H1 (cell line): ENCODE data around the gene RAB29. TPM values are rescaled to one million over a fixed set of nuclear protein-coding genes. Genes with fewer than 3 reads are reported as not detected.

ENCODE experiments used
- ASH2L ChIP-seq: fragments of 200-600, 300-600 bp; sonication (generic); IDR thresholded peaks from one replicate; pipeline ENCODE4 v1.7.1; 2017; ENCODE audit warnings: low read length
- ATF2 ChIP-seq: IDR thresholded peaks from 2 replicates; pipeline ENCODE4 v1.6.1; 2012; ENCODE audit warnings: low read length, inconsistent platforms
- EGR1 ChIP-seq: IDR thresholded peaks from 2 replicates; pipeline ENCODE4 v1.6.1; 2011; ENCODE audit warnings: low read depth, low read length, borderline replicate concordance
- NANOG ChIP-seq: IDR thresholded peaks from 2 replicates; pipeline ENCODE4 v1.6.1; 2011; ENCODE audit warnings: low read length, low read depth, mild to moderate bottlenecking, inconsistent platforms; ENCODE audit not compliant: insufficient read depth, poor library complexity, severe bottlenecking
- SAP30 ChIP-seq: fragments of 300-600 bp; sonication (generic); IDR thresholded peaks from 2 replicates; pipeline ENCODE4 v1.7.1; 2012; ENCODE audit warnings: low read length, moderate library complexity, mild to moderate bottlenecking, inconsistent platforms; ENCODE audit not compliant: insufficient read depth, insufficient replicate concordance
- ZNF274 ChIP-seq: IDR thresholded peaks from 2 replicates; pipeline ENCODE4 v1.7.0; 2012; ENCODE audit warnings: low read length, borderline replicate concordance; ENCODE audit errors: extremely low read depth
- polyA plus RNA-seq, 7 experiments: library from polyadenylated mRNA; depleted of rRNA in 3 of 7; stranded (reverse) in 5 of 7; unstranded in 2 of 7; fragments of >200 nt in 5 of 7; fragments of 200-250 nt in 2 of 7; gene quantifications; 1 replicate in 5 of 7; 2 replicates in 1 of 7; 4 replicates in 1 of 7; pipeline versions ENCODE4 v1.2.1 to v1.2.3, GENCODE V29; 2011 to 2013; ENCODE audit warnings: missing spikeins in 2 of 7, mixed read lengths in 2 of 7
- total RNA-seq: library from RNA; stranded (reverse); fragmentation: NEBNext Ultra II Directional; extraction: Animal tissue kit (Norgen Biotek cat#: 25700); gene quantifications from 2 replicates; pipeline ENCODE4 v1.2.1, GENCODE V29; 2021
- TF ChIP-seq, protein P1 (sequence below): fragments of 300-600 bp; sonication (generic); IDR thresholded peaks from 2 replicates; pipeline ENCODE4 v1.7.1; 2012; ENCODE audit warnings: low read length, moderate library complexity, mild to moderate bottlenecking, inconsistent platforms; ENCODE audit not compliant: insufficient replicate concordance

The RAB29 gene
- total and polyA plus RNA-seq, 2 of the 8 experiments (the other 6 are each of a cell fraction or from before 2014, with no cell fraction given), result 10.1 to 17.3 TPM

- TF ChIP-seq, protein P1, sequence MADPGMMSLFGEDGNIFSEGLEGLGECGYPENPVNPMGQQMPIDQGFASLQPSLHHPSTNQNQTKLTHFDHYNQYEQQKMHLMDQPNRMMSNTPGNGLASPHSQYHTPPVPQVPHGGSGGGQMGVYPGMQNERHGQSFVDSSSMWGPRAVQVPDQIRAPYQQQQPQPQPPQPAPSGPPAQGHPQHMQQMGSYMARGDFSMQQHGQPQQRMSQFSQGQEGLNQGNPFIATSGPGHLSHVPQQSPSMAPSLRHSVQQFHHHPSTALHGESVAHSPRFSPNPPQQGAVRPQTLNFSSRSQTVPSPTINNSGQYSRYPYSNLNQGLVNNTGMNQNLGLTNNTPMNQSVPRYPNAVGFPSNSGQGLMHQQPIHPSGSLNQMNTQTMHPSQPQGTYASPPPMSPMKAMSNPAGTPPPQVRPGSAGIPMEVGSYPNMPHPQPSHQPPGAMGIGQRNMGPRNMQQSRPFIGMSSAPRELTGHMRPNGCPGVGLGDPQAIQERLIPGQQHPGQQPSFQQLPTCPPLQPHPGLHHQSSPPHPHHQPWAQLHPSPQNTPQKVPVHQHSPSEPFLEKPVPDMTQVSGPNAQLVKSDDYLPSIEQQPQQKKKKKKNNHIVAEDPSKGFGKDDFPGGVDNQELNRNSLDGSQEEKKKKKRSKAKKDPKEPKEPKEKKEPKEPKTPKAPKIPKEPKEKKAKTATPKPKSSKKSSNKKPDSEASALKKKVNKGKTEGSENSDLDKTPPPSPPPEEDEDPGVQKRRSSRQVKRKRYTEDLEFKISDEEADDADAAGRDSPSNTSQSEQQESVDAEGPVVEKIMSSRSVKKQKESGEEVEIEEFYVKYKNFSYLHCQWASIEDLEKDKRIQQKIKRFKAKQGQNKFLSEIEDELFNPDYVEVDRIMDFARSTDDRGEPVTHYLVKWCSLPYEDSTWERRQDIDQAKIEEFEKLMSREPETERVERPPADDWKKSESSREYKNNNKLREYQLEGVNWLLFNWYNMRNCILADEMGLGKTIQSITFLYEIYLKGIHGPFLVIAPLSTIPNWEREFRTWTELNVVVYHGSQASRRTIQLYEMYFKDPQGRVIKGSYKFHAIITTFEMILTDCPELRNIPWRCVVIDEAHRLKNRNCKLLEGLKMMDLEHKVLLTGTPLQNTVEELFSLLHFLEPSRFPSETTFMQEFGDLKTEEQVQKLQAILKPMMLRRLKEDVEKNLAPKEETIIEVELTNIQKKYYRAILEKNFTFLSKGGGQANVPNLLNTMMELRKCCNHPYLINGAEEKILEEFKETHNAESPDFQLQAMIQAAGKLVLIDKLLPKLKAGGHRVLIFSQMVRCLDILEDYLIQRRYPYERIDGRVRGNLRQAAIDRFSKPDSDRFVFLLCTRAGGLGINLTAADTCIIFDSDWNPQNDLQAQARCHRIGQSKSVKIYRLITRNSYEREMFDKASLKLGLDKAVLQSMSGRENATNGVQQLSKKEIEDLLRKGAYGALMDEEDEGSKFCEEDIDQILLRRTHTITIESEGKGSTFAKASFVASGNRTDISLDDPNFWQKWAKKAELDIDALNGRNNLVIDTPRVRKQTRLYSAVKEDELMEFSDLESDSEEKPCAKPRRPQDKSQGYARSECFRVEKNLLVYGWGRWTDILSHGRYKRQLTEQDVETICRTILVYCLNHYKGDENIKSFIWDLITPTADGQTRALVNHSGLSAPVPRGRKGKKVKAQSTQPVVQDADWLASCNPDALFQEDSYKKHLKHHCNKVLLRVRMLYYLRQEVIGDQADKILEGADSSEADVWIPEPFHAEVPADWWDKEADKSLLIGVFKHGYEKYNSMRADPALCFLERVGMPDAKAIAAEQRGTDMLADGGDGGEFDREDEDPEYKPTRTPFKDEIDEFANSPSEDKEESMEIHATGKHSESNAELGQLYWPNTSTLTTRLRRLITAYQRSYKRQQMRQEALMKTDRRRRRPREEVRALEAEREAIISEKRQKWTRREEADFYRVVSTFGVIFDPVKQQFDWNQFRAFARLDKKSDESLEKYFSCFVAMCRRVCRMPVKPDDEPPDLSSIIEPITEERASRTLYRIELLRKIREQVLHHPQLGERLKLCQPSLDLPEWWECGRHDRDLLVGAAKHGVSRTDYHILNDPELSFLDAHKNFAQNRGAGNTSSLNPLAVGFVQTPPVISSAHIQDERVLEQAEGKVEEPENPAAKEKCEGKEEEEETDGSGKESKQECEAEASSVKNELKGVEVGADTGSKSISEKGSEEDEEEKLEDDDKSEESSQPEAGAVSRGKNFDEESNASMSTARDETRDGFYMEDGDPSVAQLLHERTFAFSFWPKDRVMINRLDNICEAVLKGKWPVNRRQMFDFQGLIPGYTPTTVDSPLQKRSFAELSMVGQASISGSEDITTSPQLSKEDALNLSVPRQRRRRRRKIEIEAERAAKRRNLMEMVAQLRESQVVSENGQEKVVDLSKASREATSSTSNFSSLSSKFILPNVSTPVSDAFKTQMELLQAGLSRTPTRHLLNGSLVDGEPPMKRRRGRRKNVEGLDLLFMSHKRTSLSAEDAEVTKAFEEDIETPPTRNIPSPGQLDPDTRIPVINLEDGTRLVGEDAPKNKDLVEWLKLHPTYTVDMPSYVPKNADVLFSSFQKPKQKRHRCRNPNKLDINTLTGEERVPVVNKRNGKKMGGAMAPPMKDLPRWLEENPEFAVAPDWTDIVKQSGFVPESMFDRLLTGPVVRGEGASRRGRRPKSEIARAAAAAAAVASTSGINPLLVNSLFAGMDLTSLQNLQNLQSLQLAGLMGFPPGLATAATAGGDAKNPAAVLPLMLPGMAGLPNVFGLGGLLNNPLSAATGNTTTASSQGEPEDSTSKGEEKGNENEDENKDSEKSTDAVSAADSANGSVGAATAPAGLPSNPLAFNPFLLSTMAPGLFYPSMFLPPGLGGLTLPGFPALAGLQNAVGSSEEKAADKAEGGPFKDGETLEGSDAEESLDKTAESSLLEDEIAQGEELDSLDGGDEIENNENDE, result no peak
- no peak for TF ChIP-seq ASH2L
- no peak for TF ChIP-seq EGR1
- TF ChIP-seq NANOG, result no peak
- TF ChIP-seq SAP30, result no peak
- no peak for TF ChIP-seq ATF2
- no peak for TF ChIP-seq ZNF274
These were observed 11.3 kb downstream of the RAB29 start (continued) for GRCh38 chr1:205763980-205764379.
